D721Med (cell line): ENCODE data around the gene TOM1L2.

Source experiments
- DNase-seq: peaks from one replicate; pipeline ENCODE4 v3.0.0; 2011; ENCODE audit warnings: low spot score; ENCODE audit not compliant: insufficient read length
- FAIRE-seq: peaks from 2 replicates; lab custom pipeline; 2011; peaks lifted over from hg19 to GRCh38; lab: Jason Lieb, UNC
- CTCF ChIP-seq: IDR thresholded peaks from 2 replicates; pipeline ENCODE4 v1.5.1; 2012; ENCODE audit warnings: mild to moderate bottlenecking, control low read depth; ENCODE audit not compliant: insufficient read depth; ENCODE audit errors: missing control alignments

Gene TOM1L2

GRCh38 chr17:17972126-17972951 is at the start of gene TOM1L2, which contains the start of gene DRC3:
Gene TOM1L2 (minus strand): TSS chr17:17972400. CDS start chr17:17972313, 87 bp downstream.
Gene DRC3 (plus strand): TSS chr17:17972862. CDS start chr17:17977599, 4,737 bp downstream.
- DNase-seq (peak; percentile 94), FAIRE-seq (peak; percentile 97)
- TF ChIP-seq CTCF: no peak

GRCh38 chr17:18021372-18021771 is 49.2 kb upstream of the TOM1L2 start:
- no peak for FAIRE-seq
- no peak for DNase-seq
- no peak for TF ChIP-seq CTCF

- FAIRE-seq (no peak), DNase-seq (no peak)
These were observed 48.8 kb upstream of the TOM1L2 start for GRCh38 chr17:18020971-18021370.

GRCh38 chr17:18019838-18020154 is 47.6 kb upstream of the TOM1L2 start:
- DNase-seq (no peak), FAIRE-seq (no peak)
- no peak for TF ChIP-seq CTCF

More at GRCh38 chr17:18020971-18021370, 48.8 kb upstream of the TOM1L2 start:
- TF ChIP-seq CTCF: no peak

GRCh38 chr17:18018411-18018921 is 46.3 kb upstream of the TOM1L2 start:
- DNase-seq (no peak), FAIRE-seq (no peak)
- no peak for TF ChIP-seq CTCF

GRCh38 chr17:18017958-18018357 is 45.8 kb upstream of the TOM1L2 start:
- DNase-seq (no peak), FAIRE-seq (no peak)
- no peak for TF ChIP-seq CTCF

GRCh38 chr17:18016426-18016825 is 44.2 kb upstream of the TOM1L2 start:
- no peak for TF ChIP-seq CTCF
- DNase-seq (no peak), FAIRE-seq (no peak)
